AG04450 (cell line): ENCODE data around the gene MITF. TPM values are rescaled to one million over a fixed set of nuclear protein-coding genes. Genes with fewer than 3 reads are reported as not detected.

Source experiments
- CTCF ChIA-PET: fragments of 300-600, 350-600 bp; formaldehyde crosslinking; extraction: SDS; loops from one replicate; lab custom pipeline; 2022; ENCODE audit warnings: antibody characterized with exemption, inconsistent platforms; lab: Charles Lee
- POLR2A ChIA-PET: fragments of 350-600 bp; formaldehyde crosslinking; extraction: SDS; loops from one replicate; lab custom pipeline; 2021; ENCODE audit warnings: antibody characterized with exemption, inconsistent platforms; lab: Yijun Ruan, JAX
- DNase-seq: peaks from one replicate; pipeline ENCODE4 v3.0.0-alpha.2; 2011; ENCODE audit warnings: low read depth, low spot score
- H3K27ac ChIP-seq: one replicate; pipeline ENCODE4 v1.5.1; 2012; ENCODE audit warnings: low read depth, low read length, control low read depth
- H3K27me3 ChIP-seq: one replicate; pipeline ENCODE4 v1.6.0; 2012; ENCODE audit warnings: low read length; ENCODE audit not compliant: control insufficient read depth, insufficient read depth
- H3K4me3 ChIP-seq: 2 replicates; pipeline ENCODE4 v1.5.1; 2011; ENCODE audit warnings: mild to moderate bottlenecking, low read depth, low read length, control low read depth
- H3K9me3 ChIP-seq: 2 replicates; pipeline ENCODE4 v1.5.1; 2012; ENCODE audit warnings: low read length; ENCODE audit not compliant: control insufficient read depth, insufficient read depth
- CTCF ChIP-seq: IDR thresholded peaks from 2 replicates; pipeline ENCODE4 v1.5.1; 2011; ENCODE audit warnings: low read depth, low read length, control low read depth, inconsistent platforms
- polyA plus RNA-seq: library from polyadenylated mRNA; depleted of rRNA; stranded (reverse); fragments of >200 nt; gene quantifications from 2 replicates; pipeline ENCODE4 v1.2.3, GENCODE V29; 2011

The MITF gene
- polyA plus RNA-seq, 1 experiment = 32.2 TPM

DNA sequence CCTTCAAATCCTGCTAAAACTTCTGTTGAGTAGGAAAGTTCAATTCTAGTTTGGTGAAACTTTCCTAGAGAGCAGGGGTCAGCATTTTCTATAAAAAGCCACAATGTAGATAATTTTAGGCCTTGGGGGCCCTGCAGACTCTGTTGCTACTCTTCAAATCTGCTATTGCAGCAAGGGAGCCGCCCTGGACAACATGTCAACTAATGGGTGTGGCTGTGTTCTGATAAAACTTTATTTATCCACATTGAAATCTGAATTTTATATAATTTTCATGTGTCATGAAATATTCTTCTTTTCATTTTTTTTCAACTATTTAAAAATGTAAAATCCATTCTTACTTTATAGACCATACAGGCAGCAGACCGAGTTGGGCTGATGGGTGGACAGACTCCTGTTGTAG lies 192.8 kb downstream of the MITF start:
- Histone ChIP-seq H3K27ac (no peak overlapping the region), H3K27me3 (no peaks in the 10 kb centered on the region), H3K4me3 (no peak overlapping the region), H3K9me3 (no peaks in the 10 kb centered on the region)
- ChIA-PET CTCF (interaction anchor here (1.1 to 1.5 kb wide), 2 partner anchors 11 to 16 kb away, joined by 3 to 4 read pairs; no protein-coding TSS in a partner anchor), POLR2A (no interaction called here)
- TF ChIP-seq CTCF = no peak
- no peak for DNase-seq

GRCh38 chr3:69932501-69932900 lies 193.2 kb downstream of the MITF start:
- Histone ChIP-seq H3K9me3 (no peaks in the 10 kb centered on the region), H3K4me3 (no peak overlapping the region), H3K27ac (no peak overlapping the region), H3K27me3 (no peaks in the 10 kb centered on the region)
- TF ChIP-seq CTCF = no peak
- POLR2A ChIA-PET = no interaction called here
- no peak for DNase-seq
- CTCF ChIA-PET = interaction anchor here (1.5 kb wide), 1 partner anchor 12 kb away, joined by 4 read pairs; no protein-coding TSS in a partner anchor

DNA sequence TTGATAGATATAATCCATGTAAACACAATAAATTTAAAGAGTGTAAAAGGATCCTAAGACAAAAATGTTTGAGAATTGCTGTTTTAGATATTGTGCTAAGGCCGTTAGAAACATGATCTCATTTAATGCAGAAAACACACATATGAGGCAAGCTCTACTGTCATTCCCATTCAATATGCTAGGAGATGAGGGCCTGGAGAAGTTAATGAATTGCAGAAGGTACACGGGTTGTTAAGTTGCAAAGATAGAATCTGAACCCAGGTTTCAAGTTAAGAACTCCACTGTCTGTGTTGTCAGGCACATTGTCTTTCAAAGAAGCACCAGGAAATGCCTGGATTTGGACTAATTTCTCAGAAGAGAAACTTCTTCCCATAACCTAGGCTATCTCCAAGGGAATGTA lies 195.1 kb downstream of the MITF start:
- Histone ChIP-seq H3K4me3 (no peak overlapping the region), H3K9me3 (no peaks in the 10 kb centered on the region), H3K27me3 (no peaks in the 10 kb centered on the region), H3K27ac (no peak overlapping the region)
- ChIA-PET POLR2A (no interaction called here), CTCF (interaction anchor here (1.0 to 3.0 kb wide), 2 partner anchors 79 to 143 kb away, joined by 3 to 10 read pairs; no protein-coding TSS in a partner anchor)
- TF ChIP-seq CTCF = no peak
- DNase-seq = no peak

DNA sequence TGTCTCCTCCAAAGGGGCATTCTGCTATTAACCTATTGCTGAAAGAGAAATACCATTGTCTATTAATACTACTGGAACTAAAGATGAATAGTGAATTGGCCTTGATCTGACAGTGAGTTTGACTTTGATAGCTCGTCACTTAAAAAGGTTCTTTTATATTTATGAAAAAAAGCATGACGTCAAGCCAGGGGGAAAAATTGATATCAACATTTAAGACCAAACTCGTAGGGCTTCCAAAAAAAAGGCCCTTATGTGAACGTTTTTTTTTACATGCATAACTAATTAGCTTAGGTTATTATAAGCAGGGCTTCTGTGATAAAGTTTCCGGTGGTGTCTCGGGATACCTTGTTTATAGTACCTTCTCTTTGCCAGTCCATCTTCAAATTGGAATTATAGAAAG lies 197.0 kb downstream of the MITF start:
- TF ChIP-seq CTCF = no peak
- CTCF ChIA-PET = interaction anchor here (3.0 kb wide), 1 partner anchor 145 kb away, joined by 10 read pairs; no protein-coding TSS in a partner anchor
- POLR2A ChIA-PET = no interaction called here

DNA sequence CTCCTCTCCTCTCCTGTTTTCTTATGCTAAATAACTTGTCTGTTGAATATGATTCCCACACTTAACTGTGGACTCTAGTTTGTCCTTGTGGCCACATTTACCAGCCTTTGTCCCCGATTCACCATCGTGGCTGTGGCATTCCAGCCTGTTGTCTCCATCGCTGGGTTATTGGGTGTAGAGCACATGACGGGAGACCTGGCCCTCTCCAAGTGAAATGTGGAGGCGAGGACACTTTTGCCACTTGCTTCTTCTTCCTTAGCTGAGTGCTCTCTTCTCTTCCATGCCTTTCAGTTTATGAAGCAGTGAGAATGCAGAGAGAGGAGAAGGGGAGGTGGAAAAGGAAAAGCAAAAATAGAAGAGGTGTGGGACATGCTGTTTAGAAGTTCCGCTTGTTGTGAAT lies 198.8 kb downstream of the MITF start:
- POLR2A ChIA-PET = no interaction called here
- CTCF ChIA-PET = interaction anchor here (0.8 to 1.6 kb wide), 2 partner anchors 146 to 777 kb away, joined by 3 to 4 read pairs; no protein-coding TSS in a partner anchor
- no peaks in the 10 kb centered on the region for H3K27me3 ChIP-seq
- no peak for DNase-seq
- H3K27ac ChIP-seq = no peak overlapping the region
- no peak overlapping the region for H3K4me3 ChIP-seq
- H3K9me3 ChIP-seq = no peaks in the 10 kb centered on the region
- TF ChIP-seq CTCF = no peak

More for the DNA sequence above, 197.0 kb downstream of the MITF start:
- Histone ChIP-seq H3K27ac (no peak overlapping the region), H3K27me3 (no peaks in the 10 kb centered on the region), H3K9me3 (no peaks in the 10 kb centered on the region), H3K4me3 (no peak overlapping the region)
- no peak for DNase-seq
